Measurements from ENCODE around the gene POLN.

Gene POLN

DNA sequence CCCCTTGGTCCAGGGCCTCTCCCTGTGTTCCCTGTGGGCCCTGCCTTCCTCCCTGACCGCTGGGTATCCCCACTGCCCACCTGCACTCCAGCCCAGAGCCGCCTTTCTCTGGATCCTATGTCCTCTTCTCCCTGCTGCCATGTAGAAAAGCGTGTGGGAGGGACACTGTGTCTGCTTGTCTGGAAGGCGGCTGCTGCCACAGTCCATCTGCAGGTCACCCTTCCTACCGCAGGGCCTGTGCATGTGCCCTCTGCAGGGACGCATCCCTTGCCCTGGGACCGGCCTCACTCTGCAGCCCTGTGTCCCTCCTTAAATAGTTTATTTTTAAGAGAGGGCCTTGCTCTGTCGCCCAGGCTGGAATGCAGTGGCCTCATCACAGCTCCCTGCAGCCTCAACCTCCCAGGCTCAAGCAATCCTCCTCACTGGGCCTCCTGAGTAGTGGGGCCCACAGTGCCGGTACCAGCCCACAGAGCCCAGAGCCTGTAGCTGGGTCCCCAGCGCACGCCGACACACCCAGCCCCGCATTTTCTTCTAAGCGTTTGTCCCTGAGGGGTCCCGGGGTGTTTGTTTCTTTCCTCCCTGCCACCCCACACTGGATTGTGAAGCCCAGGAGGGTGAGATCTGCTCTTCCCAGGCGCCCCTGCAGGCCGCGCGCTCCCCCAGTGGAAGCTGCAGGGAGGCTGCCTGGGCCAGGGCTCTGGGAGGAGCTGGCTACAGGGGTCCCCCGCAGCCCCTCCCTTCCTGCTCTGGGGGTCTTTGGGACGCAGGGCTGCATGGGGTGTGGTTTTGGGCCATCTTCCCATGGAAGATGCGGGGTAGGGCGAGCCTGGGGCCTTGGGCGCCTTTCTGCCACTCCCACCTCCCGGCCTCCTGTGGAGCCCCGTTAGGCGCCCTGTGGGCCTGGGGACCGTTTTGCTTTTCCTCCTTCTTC is 195.6 kb downstream of the POLN start:
- ATAC-seq: no peak; the same call in 2 of the 3 replicates
- no peak for TF ChIP-seq ZNF70 (CRISPR knock-in tag; IDR thresholded peaks at IDR 0.05)
- TF ChIP-seq ZNF8 (CRISPR knock-in tag; IDR thresholded peaks at IDR 0.05): no peak

DNA sequence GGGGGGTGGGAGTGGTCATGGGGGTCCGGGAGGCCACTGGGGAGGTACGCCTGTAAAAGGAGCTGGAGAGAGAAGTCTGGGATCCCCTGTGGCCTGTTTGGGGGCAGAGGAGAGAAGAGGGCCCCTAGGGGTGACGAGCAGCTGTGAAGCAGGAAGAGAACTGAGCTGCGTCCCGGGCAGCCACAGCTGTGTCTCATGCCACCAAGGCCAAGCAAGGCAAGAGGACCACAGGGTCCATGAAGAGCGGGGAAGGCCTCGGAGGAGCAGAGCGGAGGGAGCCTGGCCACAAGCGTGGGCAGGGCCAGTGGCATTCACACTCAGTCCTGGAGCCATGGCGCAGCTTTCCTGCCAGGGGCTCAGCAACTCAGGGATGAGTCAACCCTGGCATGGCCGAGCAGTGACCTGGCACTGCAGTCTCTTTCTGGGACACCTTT is 196.4 kb downstream of the POLN start:
- TF ChIP-seq, protein P1, sequence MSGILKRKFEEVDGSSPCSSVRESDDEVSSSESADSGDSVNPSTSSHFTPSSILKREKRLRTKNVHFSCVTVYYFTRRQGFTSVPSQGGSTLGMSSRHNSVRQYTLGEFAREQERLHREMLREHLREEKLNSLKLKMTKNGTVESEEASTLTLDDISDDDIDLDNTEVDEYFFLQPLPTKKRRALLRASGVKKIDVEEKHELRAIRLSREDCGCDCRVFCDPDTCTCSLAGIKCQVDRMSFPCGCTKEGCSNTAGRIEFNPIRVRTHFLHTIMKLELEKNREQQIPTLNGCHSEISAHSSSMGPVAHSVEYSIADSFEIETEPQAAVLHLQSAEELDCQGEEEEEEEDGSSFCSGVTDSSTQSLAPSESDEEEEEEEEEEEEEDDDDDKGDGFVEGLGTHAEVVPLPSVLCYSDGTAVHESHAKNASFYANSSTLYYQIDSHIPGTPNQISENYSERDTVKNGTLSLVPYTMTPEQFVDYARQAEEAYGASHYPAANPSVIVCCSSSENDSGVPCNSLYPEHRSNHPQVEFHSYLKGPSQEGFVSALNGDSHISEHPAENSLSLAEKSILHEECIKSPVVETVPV (CRISPR knock-in tag; IDR thresholded peaks at IDR 0.05): no peak
- TF ChIP-seq ZNF565 (CRISPR knock-in tag; conservative IDR thresholded peaks at IDR 0.05; ENCODE audit: low read depth): no peak
- TF ChIP-seq ZFP3 (CRISPR knock-in tag; IDR thresholded peaks at IDR 0.05): no peak
- TF ChIP-seq ESRRG (CRISPR knock-in tag; IDR thresholded peaks at IDR 0.05): no peak
- TF ChIP-seq, protein P2, sequence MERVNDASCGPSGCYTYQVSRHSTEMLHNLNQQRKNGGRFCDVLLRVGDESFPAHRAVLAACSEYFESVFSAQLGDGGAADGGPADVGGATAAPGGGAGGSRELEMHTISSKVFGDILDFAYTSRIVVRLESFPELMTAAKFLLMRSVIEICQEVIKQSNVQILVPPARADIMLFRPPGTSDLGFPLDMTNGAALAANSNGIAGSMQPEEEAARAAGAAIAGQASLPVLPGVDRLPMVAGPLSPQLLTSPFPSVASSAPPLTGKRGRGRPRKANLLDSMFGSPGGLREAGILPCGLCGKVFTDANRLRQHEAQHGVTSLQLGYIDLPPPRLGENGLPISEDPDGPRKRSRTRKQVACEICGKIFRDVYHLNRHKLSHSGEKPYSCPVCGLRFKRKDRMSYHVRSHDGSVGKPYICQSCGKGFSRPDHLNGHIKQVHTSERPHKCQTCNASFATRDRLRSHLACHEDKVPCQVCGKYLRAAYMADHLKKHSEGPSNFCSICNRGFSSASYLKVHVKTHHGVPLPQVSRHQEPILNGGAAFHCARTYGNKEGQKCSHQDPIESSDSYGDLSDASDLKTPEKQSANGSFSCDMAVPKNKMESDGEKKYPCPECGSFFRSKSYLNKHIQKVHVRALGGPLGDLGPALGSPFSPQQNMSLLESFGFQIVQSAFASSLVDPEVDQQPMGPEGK (CRISPR knock-in tag; IDR thresholded peaks at IDR 0.05; ENCODE audit: borderline replicate concordance): no peak
- no peak for TF ChIP-seq TCF4 (CRISPR knock-in tag; IDR thresholded peaks at IDR 0.05; ENCODE audit: borderline replicate concordance)
- no peak for TF ChIP-seq ZNF8 (CRISPR knock-in tag; IDR thresholded peaks at IDR 0.05)
- TF ChIP-seq, protein P3, sequence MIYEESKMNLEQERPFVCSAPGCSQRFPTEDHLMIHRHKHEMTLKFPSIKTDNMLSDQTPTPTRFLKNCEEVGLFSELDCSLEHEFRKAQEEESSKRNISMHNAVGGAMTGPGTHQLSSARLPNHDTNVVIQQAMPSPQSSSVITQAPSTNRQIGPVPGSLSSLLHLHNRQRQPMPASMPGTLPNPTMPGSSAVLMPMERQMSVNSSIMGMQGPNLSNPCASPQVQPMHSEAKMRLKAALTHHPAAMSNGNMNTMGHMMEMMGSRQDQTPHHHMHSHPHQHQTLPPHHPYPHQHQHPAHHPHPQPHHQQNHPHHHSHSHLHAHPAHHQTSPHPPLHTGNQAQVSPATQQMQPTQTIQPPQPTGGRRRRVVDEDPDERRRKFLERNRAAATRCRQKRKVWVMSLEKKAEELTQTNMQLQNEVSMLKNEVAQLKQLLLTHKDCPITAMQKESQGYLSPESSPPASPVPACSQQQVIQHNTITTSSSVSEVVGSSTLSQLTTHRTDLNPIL (CRISPR knock-in tag; IDR thresholded peaks at IDR 0.05; ENCODE audit: low read depth): no peak
- no peak for TF ChIP-seq BACH2 (CRISPR knock-in tag; IDR thresholded peaks at IDR 0.05; ENCODE audit: borderline replicate concordance)
- no peak for TF ChIP-seq SNAI2 (CRISPR knock-in tag; IDR thresholded peaks at IDR 0.05)
- no peak for TF ChIP-seq OSR1 (CRISPR knock-in tag; IDR thresholded peaks at IDR 0.05)
- peak; percentile 30; the same call in 2 of the 3 replicates for ATAC-seq

DNA sequence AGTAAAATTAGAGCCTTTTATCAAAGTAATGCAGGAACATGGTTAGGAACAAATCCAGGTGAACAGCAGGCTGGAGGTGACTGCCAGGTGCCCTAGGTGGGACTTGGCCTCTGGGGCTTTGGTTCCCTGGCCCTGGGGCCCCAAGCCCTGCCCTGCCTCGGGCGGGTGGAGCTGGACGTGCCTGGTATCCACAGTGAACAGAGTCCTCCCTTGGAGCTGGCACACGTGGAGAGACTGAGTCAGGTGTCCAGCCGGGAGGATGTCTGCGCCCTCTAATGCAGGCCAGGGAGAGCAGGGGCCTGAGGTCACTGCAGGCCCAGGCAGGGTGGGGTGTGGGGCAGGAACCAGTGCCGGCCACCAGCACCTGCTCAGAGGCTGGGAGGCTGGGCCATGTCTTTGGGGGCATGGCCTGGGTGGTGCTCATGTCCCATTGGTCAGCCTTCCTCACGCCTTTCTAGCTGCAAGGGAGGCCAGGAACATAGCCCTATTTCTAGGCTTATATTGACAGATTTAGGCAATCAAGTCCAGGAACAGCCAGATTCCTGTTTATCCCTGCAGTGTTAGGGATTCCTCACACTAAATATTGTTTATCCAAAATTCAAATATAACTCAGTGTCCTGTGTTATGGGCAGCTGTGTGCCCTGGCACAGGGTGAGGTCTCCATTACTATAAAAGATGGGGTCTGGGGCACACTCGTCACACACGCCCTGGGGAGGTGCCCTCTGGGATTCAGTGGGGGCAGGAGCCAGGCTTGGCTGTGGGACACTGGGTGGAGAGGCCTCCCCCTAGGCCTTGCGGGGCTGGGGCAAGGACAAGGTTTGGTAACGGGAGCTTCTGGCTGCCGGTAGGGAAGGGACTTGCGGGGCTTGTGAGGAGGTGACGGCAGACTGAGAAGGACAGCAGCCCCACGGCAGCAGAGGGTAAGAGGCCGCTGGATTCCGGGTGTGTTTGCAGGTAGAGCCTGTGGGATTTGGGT is 197.1 kb downstream of the POLN start:
- ATAC-seq: no peak

DNA sequence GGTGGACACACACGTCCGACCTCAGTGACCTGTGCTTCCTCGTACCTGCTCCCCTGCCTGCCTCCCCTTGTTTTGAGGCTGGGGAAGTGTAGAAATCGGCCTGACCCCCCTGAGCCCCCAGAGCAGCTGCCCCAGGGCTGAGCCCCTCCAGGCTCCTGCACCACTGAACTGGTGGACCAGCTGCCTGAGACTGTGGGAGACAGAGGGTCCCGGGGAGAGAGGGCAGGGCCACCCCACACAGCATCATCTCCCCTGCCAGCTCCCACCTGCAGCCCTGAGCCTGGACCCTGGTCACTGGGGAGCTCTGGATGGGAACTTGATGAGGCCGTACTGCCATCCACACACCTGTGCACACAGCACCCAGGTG is 197.8 kb downstream of the POLN start:
- TF ChIP-seq POU6F1 (CRISPR knock-in tag; IDR thresholded peaks at IDR 0.05; ENCODE audit: borderline replicate concordance, low read depth) (no peak), TCF4 (CRISPR knock-in tag; IDR thresholded peaks at IDR 0.05; ENCODE audit: borderline replicate concordance) (no peak), OSR1 (CRISPR knock-in tag; IDR thresholded peaks at IDR 0.05) (no peak)
- ATAC-seq: no peak

More for the DNA sequence above, 197.1 kb downstream of the POLN start:
- TF ChIP-seq ISL1 (CRISPR knock-in tag; IDR thresholded peaks at IDR 0.05): no peak

- ATAC-seq: no peak
These were observed 198.4 kb downstream of the POLN start for GRCh38 chr4:2043396-2044118.

More at GRCh38 chr4:2043396-2044118, 198.4 kb downstream of the POLN start:
- TF ChIP-seq SNAI2 (CRISPR knock-in tag; IDR thresholded peaks at IDR 0.05) (no peak), TSHZ2 (CRISPR knock-in tag; IDR thresholded peaks at IDR 0.05) (no peak), TCF4 (CRISPR knock-in tag; IDR thresholded peaks at IDR 0.05; ENCODE audit: borderline replicate concordance) (no peak)

All from SK-N-SH treated with all-trans-retinoic acid at 6 μM for 48 hours (cell line).